Nephron progenitor cell (in vitro differentiated cells): ENCODE results near the gene RPGR.
A peak's percentile ranks its signal among the peaks of the same experiment; 100 is the strongest.

ENCODE experiments used
- DNase-seq: peaks from one replicate; pipeline ENCODE4 v3.0.0; 2021
- H3K27ac Mint-ChIP-seq: 2 replicates; pipeline ENCODE4 v1.8.0; 2021; ENCODE audit warnings: mild to moderate bottlenecking, moderate library complexity, mixed read lengths
- H3K27me3 Mint-ChIP-seq: 2 replicates; pipeline ENCODE4 v1.8.0; 2021; ENCODE audit warnings: mild to moderate bottlenecking, low read depth, mixed read lengths; ENCODE audit not compliant: poor library complexity
- H3K36me3 Mint-ChIP-seq: 2 replicates; pipeline ENCODE4 v1.8.0; 2021; ENCODE audit warnings: low read depth, mixed read lengths
- H3K4me1 Mint-ChIP-seq: 2 replicates; pipeline ENCODE4 v1.8.0; 2021; ENCODE audit warnings: mixed read lengths
- H3K4me3 Mint-ChIP-seq: 2 replicates; pipeline ENCODE4 v1.8.0; 2021; ENCODE audit warnings: mild to moderate bottlenecking, moderate library complexity, mixed read lengths
- H3K9me3 Mint-ChIP-seq: 2 replicates; pipeline ENCODE4 v1.8.0; 2021; ENCODE audit warnings: mild to moderate bottlenecking, moderate library complexity, mixed read lengths
- CTCF ChIP-seq: fragments of 200-600 bp; sonication (generic); IDR thresholded peaks from 2 replicates; pipeline ENCODE4 v1.5.0; 2021; ENCODE audit warnings: antibody characterized with exemption

RPGR gene, protein sequence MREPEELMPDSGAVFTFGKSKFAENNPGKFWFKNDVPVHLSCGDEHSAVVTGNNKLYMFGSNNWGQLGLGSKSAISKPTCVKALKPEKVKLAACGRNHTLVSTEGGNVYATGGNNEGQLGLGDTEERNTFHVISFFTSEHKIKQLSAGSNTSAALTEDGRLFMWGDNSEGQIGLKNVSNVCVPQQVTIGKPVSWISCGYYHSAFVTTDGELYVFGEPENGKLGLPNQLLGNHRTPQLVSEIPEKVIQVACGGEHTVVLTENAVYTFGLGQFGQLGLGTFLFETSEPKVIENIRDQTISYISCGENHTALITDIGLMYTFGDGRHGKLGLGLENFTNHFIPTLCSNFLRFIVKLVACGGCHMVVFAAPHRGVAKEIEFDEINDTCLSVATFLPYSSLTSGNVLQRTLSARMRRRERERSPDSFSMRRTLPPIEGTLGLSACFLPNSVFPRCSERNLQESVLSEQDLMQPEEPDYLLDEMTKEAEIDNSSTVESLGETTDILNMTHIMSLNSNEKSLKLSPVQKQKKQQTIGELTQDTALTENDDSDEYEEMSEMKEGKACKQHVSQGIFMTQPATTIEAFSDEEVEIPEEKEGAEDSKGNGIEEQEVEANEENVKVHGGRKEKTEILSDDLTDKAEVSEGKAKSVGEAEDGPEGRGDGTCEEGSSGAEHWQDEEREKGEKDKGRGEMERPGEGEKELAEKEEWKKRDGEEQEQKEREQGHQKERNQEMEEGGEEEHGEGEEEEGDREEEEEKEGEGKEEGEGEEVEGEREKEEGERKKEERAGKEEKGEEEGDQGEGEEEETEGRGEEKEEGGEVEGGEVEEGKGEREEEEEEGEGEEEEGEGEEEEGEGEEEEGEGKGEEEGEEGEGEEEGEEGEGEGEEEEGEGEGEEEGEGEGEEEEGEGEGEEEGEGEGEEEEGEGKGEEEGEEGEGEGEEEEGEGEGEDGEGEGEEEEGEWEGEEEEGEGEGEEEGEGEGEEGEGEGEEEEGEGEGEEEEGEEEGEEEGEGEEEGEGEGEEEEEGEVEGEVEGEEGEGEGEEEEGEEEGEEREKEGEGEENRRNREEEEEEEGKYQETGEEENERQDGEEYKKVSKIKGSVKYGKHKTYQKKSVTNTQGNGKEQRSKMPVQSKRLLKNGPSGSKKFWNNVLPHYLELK

GRCh38 chrX:38327007-38327774 is at the start of gene RPGR:
TSS of gene RPGR (minus strand) at chrX:38327509. CDS start at chrX:38327367, 142 bp downstream.
- Mint-ChIP-seq H3K9me3 (peaks cover 33% of the 10 kb centered on the region), H3K4me1 (peaks cover 15% of the 10 kb centered on the region), H3K4me3 (peak within 1 kb of the TSS; percentile 91), H3K27ac (peak within 1 kb of the TSS; percentile 99), H3K36me3 (no peaks in the 10 kb centered on the region), H3K27me3 (peaks cover 7% of the 10 kb centered on the region)
- DNase-seq: peak; percentile 89
- peak; percentile 61 for TF ChIP-seq CTCF

DNA sequence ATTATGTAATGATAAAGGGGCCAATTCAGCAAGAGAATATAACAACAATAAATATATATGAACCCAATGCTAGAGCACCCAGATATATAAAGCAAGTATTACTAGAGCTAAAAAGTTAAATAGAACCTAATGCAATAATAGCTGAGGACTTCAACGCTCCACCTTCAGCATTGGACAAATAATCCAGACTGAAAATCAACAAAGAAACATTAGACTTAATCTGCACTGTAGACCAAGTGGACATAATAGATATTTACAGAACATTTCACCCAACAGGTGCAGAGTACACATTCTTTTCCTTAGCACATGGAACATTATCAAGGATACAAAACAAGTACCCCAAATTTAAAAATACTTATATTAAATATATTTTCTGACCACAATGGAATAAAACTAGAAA is 49.4 kb upstream of the RPGR start:
- Mint-ChIP-seq H3K36me3 (no peaks in the 10 kb centered on the region), H3K4me1 (no peaks in the 10 kb centered on the region), H3K27ac (no peak overlapping the region), H3K4me3 (no peak overlapping the region), H3K27me3 (peaks cover 10% of the 10 kb centered on the region), H3K9me3 (peaks cover 20% of the 10 kb centered on the region)
- DNase-seq: no peak
- TF ChIP-seq CTCF: no peak

- TF ChIP-seq CTCF: peak; percentile 40
- Mint-ChIP-seq H3K27me3 (peaks cover 7% of the 10 kb centered on the region), H3K4me1 (no peaks in the 10 kb centered on the region), H3K27ac (no peak overlapping the region), H3K9me3 (peaks cover 19% of the 10 kb centered on the region), H3K36me3 (no peaks in the 10 kb centered on the region), H3K4me3 (no peak overlapping the region)
- no peak for DNase-seq
Observed at GRCh38 chrX:38375891-38376290, 48.6 kb upstream of the RPGR start.

DNA sequence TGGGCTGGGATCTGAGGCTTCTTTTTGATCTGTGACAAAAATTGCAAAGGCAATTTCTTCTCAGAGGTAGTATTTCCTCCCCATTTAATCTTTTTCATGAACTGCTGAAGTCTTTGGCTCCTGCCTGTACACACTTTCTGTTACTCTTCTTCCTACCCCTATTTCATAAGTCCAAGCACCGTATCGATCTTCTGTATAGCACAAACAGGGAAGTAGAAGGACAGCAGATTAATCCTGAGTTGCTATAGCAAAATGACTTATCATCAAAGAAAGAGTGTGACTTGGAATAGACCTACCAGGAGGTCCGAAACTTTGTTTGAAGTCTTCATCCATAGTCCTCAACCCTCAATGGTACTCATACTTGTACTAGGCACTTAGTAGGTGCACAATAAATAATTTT is 47.1 kb upstream of the RPGR start:
- H3K4me1 Mint-ChIP-seq: no peaks in the 10 kb centered on the region
- peaks cover 25% of the 10 kb centered on the region for H3K9me3 Mint-ChIP-seq
- DNase-seq: no peak
- H3K36me3 Mint-ChIP-seq: no peaks in the 10 kb centered on the region
- peaks cover 10% of the 10 kb centered on the region for H3K27me3 Mint-ChIP-seq
- H3K27ac Mint-ChIP-seq: no peak overlapping the region
- H3K4me3 Mint-ChIP-seq: no peak overlapping the region
- TF ChIP-seq CTCF: no peak

GRCh38 chrX:38371641-38372040 is 44.3 kb upstream of the RPGR start:
- DNase-seq: no peak
- peaks cover 13% of the 10 kb centered on the region for H3K9me3 Mint-ChIP-seq
- H3K4me3 Mint-ChIP-seq: no peak overlapping the region
- peaks cover 4% of the 10 kb centered on the region for H3K27me3 Mint-ChIP-seq
- no peak for TF ChIP-seq CTCF
- no peak overlapping the region for H3K27ac Mint-ChIP-seq
- no peaks in the 10 kb centered on the region for H3K4me1 Mint-ChIP-seq
- no peaks in the 10 kb centered on the region for H3K36me3 Mint-ChIP-seq
